ENCODE data around the gene DOCK3. TPM values are rescaled to one million over a fixed set of nuclear protein-coding genes. Genes with fewer than 3 reads are reported as not detected.
"Not testable (repeated sequence)": the region's sequence is repeated elsewhere in the genome, so short reads cannot be mapped to it uniquely, and the experiment has no call there.

DOCK3 gene
- total RNA-seq, 4 donors from 2014 or later, result 5.5 to 10.0 (median 8.7) TPM

DNA sequence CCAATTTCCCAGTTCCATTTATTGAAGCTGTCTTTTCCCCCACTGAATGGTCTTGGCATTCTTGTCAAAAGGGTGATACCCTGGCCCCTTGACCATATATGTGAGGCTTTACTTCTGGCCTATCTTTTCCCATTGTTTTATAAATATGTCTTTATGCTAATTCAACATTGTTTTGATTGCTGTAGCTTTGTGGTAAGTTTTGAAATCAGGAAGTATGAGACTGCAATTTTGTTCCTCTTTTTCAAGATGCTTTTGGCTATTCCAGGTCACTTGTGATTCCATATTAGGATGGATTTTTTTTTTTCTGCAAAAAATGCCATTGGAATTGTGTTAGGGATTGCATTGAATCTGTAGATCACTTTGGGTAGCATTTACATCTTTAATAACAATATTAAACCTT, 569.2 kb downstream of the DOCK3 start:
- H3K36me3 ChIP-seq, result peaks cover 0 to 10% of the 10 kb centered on the region in 2 donors
- H3K4me3 ChIP-seq, result no peak overlapping the region
- ATAC-seq, result no peak
- no peaks in the 10 kb centered on the region for H3K27me3 ChIP-seq
- TF ChIP-seq POLR2A (IDR thresholded peaks at IDR 0.05), result no peak
- TF ChIP-seq POLR2AphosphoS5 (IDR thresholded peaks at IDR 0.05), result no peak
- TF ChIP-seq, protein P1, sequence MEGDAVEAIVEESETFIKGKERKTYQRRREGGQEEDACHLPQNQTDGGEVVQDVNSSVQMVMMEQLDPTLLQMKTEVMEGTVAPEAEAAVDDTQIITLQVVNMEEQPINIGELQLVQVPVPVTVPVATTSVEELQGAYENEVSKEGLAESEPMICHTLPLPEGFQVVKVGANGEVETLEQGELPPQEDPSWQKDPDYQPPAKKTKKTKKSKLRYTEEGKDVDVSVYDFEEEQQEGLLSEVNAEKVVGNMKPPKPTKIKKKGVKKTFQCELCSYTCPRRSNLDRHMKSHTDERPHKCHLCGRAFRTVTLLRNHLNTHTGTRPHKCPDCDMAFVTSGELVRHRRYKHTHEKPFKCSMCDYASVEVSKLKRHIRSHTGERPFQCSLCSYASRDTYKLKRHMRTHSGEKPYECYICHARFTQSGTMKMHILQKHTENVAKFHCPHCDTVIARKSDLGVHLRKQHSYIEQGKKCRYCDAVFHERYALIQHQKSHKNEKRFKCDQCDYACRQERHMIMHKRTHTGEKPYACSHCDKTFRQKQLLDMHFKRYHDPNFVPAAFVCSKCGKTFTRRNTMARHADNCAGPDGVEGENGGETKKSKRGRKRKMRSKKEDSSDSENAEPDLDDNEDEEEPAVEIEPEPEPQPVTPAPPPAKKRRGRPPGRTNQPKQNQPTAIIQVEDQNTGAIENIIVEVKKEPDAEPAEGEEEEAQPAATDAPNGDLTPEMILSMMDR (IDR thresholded peaks at IDR 0.05), result no peak
- no peak for TF ChIP-seq EP300 (IDR thresholded peaks at IDR 0.05)
- no peaks in the 10 kb centered on the region for H3K9me3 ChIP-seq
- H3K27ac ChIP-seq, result no peak overlapping the region
- H3K4me1 ChIP-seq, result no peaks in the 10 kb centered on the region

DNA sequence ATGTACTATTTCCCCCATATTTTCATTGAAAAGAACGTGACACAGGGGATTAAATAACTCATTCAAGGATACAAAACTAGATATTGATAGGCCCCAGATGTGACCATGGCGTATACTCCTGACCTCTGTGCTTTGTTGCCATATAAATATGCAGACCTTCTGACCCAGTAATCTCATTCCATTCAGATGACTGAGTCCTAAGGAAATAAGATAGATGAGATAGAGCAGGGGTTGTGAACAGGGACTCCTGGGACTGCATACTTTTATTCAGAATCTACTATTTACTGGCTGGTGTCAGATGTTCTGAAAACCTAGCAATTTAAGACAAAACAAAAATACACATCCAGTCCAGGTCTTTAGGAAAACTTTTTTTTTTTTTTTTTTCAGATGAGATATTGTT, 571.1 kb downstream of the DOCK3 start:
- Histone ChIP-seq H3K27ac (no peak overlapping the region), H3K27me3 (no peaks in the 10 kb centered on the region), H3K4me1 (no peaks in the 10 kb centered on the region), H3K4me3 (no peak overlapping the region), H3K9me3 (no peaks in the 10 kb centered on the region), H3K36me3 (peaks cover 0 to 10% of the 10 kb centered on the region in 2 donors)
- ATAC-seq, result no peak
- no peak for TF ChIP-seq POLR2A (IDR thresholded peaks at IDR 0.05)
- WGBS, 2 donors (ENCODE audit: low coverage in 1 of 2), result 68 to 73% methylated on average over 2 of the region's 2 CpGs

DNA sequence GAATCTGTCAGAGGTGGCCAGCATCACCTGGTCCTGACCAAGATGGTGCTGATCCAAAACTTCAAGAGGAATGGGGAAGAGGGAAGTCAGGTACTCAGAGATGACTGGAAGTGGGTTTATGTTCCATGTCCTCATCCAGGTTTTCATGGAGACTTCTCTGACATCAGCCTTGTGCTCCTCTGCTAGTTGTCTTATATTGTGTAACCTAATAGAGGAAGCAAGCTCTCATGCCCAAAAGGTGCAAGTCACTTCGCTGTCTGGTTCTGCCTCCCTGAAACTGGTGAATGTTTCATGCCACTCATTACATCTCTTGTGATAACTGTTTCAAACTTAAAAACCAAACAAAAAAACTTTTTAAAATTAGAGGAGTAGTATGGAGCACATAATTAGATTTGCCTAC, 583.1 kb downstream of the DOCK3 start:
- 100% methylated on average over 1 of the region's 1 CpG for WGBS, 2 donors (ENCODE audit: low coverage in 1 of 2)
- TF ChIP-seq EP300 (IDR thresholded peaks at IDR 0.05), result no peak
- TF ChIP-seq, protein P1 (IDR thresholded peaks at IDR 0.05), result no peak
- no peak for TF ChIP-seq POLR2AphosphoS5 (IDR thresholded peaks at IDR 0.05)
- TF ChIP-seq POLR2A (IDR thresholded peaks at IDR 0.05), result no peak
- ATAC-seq, result no peak

DNA sequence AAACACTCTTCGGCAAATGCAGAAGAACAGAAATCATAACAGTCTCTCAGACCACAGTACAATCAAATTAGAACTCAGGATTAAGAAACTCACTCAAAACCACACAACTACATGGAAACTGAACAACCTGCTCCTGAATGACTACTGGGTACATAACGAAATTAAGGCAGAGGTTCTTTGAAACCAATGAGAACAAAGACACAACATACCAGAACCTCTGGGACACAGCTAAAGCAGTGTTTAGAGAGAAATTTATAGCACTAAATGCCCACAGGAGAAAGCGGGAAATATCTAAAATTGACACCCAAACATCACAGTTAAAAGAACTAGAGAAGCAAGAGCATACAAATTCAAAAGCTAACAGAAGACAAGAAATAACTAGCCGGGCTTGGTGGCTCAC, 589.4 kb downstream of the DOCK3 start:
- not testable (repeated sequence) for H3K4me1 ChIP-seq, H3K4me3 ChIP-seq, H3K27ac ChIP-seq, H3K27me3 ChIP-seq, H3K9me3 ChIP-seq, ATAC-seq
- WGBS, 2 donors (ENCODE audit: low coverage in 1 of 2), result 89 to 94% methylated on average over 4 of the region's 4 CpGs
- H3K36me3 ChIP-seq, result peaks cover 0 to 19% of the 10 kb centered on the region in 2 donors

More for the DNA sequence above, 583.1 kb downstream of the DOCK3 start:
- H3K36me3 ChIP-seq, result peaks cover 0 to 19% of the 10 kb centered on the region in 2 donors
- H3K9me3 ChIP-seq, result no peaks in the 10 kb centered on the region
- H3K27me3 ChIP-seq, result no peaks in the 10 kb centered on the region
- H3K4me1 ChIP-seq, result no peaks in the 10 kb centered on the region
- no peak overlapping the region for H3K27ac ChIP-seq
- no peak overlapping the region for H3K4me3 ChIP-seq

DNA sequence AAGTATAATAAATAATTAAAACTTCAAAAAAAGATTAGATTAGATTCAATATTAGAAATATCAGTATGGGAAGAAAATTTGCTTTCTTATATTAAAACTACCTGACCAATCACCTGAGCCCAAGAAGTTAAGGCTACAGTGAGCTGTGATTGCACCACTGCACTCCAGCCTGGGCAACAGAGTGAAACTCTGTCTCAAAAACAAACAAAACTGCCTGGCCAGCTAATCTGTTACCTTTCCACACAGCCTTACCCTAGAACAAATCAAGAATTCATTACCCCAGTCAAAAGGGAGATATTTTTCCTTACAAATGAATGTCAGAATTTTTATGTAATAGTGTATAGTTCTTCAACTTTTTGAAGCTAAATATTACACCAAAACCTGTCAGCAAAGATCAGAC, 593.4 kb downstream of the DOCK3 start:
- peaks cover 0 to 18% of the 10 kb centered on the region in 2 donors for H3K36me3 ChIP-seq
- no peaks in the 10 kb centered on the region for H3K27me3 ChIP-seq
- no peaks in the 10 kb centered on the region for H3K4me1 ChIP-seq
- TF ChIP-seq, protein P1 (IDR thresholded peaks at IDR 0.05), result no peak
- no peak for TF ChIP-seq EP300 (IDR thresholded peaks at IDR 0.05)
- TF ChIP-seq POLR2A (IDR thresholded peaks at IDR 0.05), result no peak
- no peak for TF ChIP-seq POLR2AphosphoS5 (IDR thresholded peaks at IDR 0.05)
- H3K9me3 ChIP-seq, result peaks cover 0 to 7% (median 0%) of the 10 kb centered on the region in 3 donors
- ATAC-seq, result no peak
- no peak overlapping the region for H3K4me3 ChIP-seq
- no peak overlapping the region for H3K27ac ChIP-seq

DNA sequence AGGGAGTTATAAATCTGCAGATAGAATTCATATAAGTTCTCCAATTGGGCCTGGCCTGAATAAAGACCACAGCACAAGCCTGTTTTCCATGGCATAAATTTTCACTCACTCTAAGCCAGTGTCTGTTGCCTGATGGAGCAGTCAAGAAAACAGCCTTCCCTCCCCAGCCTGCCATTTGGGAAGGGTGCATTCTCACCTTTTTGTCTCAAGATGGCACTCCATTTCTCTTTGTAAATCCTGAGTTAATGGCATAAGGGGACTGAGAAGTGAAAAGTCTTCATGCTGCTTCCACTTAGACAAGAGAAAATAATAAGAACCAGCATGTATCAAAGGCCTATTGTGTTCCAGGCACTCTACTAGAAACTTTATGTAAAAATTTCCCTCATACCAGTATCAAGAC, 594.7 kb downstream of the DOCK3 start:
- no peak overlapping the region for H3K4me3 ChIP-seq

DNA sequence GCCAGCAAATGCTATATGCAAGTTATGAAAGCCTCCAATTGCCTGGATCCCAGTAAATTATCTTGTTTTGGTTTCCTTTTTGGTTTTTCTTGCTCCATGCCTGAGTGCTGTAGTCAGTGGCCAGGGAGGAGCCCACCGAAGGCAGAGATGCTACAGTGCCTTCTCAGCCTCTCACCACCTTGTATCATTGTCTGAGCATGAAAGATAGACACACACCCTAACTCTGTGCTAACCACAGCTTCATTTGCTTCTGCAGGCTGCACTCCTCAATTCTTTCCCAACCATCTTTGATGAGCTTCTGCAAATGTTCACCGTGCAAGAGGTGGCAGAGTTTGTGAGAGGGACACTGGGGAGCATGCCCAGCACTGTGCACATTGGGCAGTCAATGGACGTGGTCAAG, 595.8 kb downstream of the DOCK3 start:
- H3K36me3 ChIP-seq, result peaks cover 0 to 31% of the 10 kb centered on the region in 2 donors
- 53 to 100% methylated on average over 2 to 3 of the region's 3 CpGs for WGBS, 2 donors (ENCODE audit: low coverage in 1 of 2)
- H3K27me3 ChIP-seq, result no peaks in the 10 kb centered on the region
- ATAC-seq, result no peak
- no peaks in the 10 kb centered on the region for H3K4me1 ChIP-seq
- TF ChIP-seq POLR2AphosphoS5 (IDR thresholded peaks at IDR 0.05) (no peak), EP300 (IDR thresholded peaks at IDR 0.05) (no peak), POLR2A (IDR thresholded peaks at IDR 0.05) (no peak)
- TF ChIP-seq, protein P1 (IDR thresholded peaks at IDR 0.05), result no peak
- no peak overlapping the region for H3K27ac ChIP-seq
- peaks cover 0 to 7% (median 0%) of the 10 kb centered on the region in 3 donors for H3K9me3 ChIP-seq
- H3K4me3 ChIP-seq, result no peak overlapping the region

More for the DNA sequence above, 594.7 kb downstream of the DOCK3 start:
- Histone ChIP-seq H3K4me1 (no peaks in the 10 kb centered on the region), H3K27ac (no peak overlapping the region), H3K36me3 (peaks cover 0 to 22% of the 10 kb centered on the region in 2 donors), H3K9me3 (peaks cover 0 to 7% (median 0%) of the 10 kb centered on the region in 3 donors), H3K27me3 (no peaks in the 10 kb centered on the region)
- ATAC-seq, result no peak
- no peak for TF ChIP-seq EP300 (IDR thresholded peaks at IDR 0.05)

Measured in gastroesophageal sphincter (tissue), 4 donors.